HEK293 (cell line): ENCODE results near the gene PPP3CA.

Experiments used
- CTCF ChIA-PET: fragments of 350-600 bp; formaldehyde crosslinking; extraction: SDS; loops from one replicate; lab custom pipeline; 2021; ENCODE audit warnings: antibody characterized with exemption; lab: Yijun Ruan, JAX
- POLR2A ChIA-PET: fragments of 300-600 bp; formaldehyde crosslinking; extraction: SDS; loops from one replicate; lab custom pipeline; 2020; ENCODE audit warnings: antibody characterized with exemption, inconsistent platforms; lab: Yijun Ruan, JAX
- H3K27ac ChIP-seq: fragments of 200-500 bp; sonication (Bioruptor generic); 2 replicates; pipeline ENCODE4 v1.5.1; 2014; ENCODE audit warnings: low read depth, low read length, control low read depth, inconsistent platforms; ENCODE audit errors: extremely low read depth
- H3K36me3 ChIP-seq, 2 experiments: fragments of 200-500 bp in 1 of 2; sonication (Bioruptor generic) in 1 of 2; 1 replicate in 1 of 2; 2 replicates in 1 of 2; pipeline ENCODE4 v1.5.1; 2014 to 2017; ENCODE audit warnings: inconsistent platforms in 2 of 2, low read length in 2 of 2; ENCODE audit not compliant: control insufficient read depth in 2 of 2, insufficient read depth in 1 of 2
- H3K4me1 ChIP-seq: fragments of 200-500 bp; sonication (Bioruptor generic); 2 replicates; pipeline ENCODE4 v1.5.1; 2014; ENCODE audit warnings: mild to moderate bottlenecking, low read length, inconsistent platforms; ENCODE audit not compliant: control insufficient read depth, insufficient read depth
- H3K4me3 ChIP-seq: 2 replicates; pipeline ENCODE4 v1.5.1; 2011; ENCODE audit warnings: low read depth, mild to moderate bottlenecking, control low read depth, low read length, moderate library complexity
- H3K9me3 ChIP-seq: fragments of 200-500 bp; sonication (Bioruptor generic); 2 replicates; pipeline ENCODE4 v1.5.1; 2014; ENCODE audit warnings: low read depth, low read length, inconsistent platforms; ENCODE audit not compliant: control insufficient read depth, insufficient read depth
- BCL11B ChIP-seq: fragments of 450-650 bp; formaldehyde crosslinking; IDR thresholded peaks from 2 replicates; pipeline ENCODE4 v1.5.1; 2016; ENCODE audit warnings: low read depth, missing biosample characterization, missing genetic modification characterization
- EGR2 ChIP-seq: fragments of 450-650 bp; formaldehyde crosslinking; IDR thresholded peaks from 2 replicates; pipeline ENCODE4 v1.5.1; 2016; ENCODE audit warnings: low read depth, missing biosample characterization, missing genetic modification characterization
- GLI2 ChIP-seq: fragments of 450-650 bp; formaldehyde crosslinking; IDR thresholded peaks from 2 replicates; pipeline ENCODE4; 2017; ENCODE audit warnings: missing biosample characterization, missing genetic modification characterization, low read depth, borderline replicate concordance
- GLIS2 ChIP-seq: fragments of 450-650 bp; formaldehyde crosslinking; IDR thresholded peaks from 2 replicates; pipeline ENCODE4 v1.5.1; 2016; ENCODE audit warnings: missing biosample characterization, missing genetic modification characterization
- WT1 ChIP-seq: fragments of 450-650 bp; formaldehyde crosslinking; IDR thresholded peaks from 2 replicates; pipeline ENCODE4 v1.5.1; 2016; ENCODE audit warnings: missing biosample characterization, missing genetic modification characterization
- ZBTB49 ChIP-seq: fragments of 450-650 bp; formaldehyde crosslinking; IDR thresholded peaks from 2 replicates; pipeline ENCODE4 v1.5.1; 2016; ENCODE audit warnings: missing biosample characterization, missing genetic modification characterization, low read depth
- ZFP69B ChIP-seq: fragments of 450-650 bp; formaldehyde crosslinking; IDR thresholded peaks from 2 replicates; pipeline ENCODE4 v1.5.1; 2016; ENCODE audit warnings: missing biosample characterization, missing genetic modification characterization
- ZNF10 ChIP-seq: fragments of 450-650 bp; formaldehyde crosslinking; IDR thresholded peaks from 2 replicates; pipeline ENCODE4 v1.5.1; 2017; ENCODE audit warnings: missing biosample characterization, missing genetic modification characterization
- ZNF140 ChIP-seq: fragments of 450-650 bp; formaldehyde crosslinking; IDR thresholded peaks from 2 replicates; pipeline ENCODE4 v1.5.1; 2016; ENCODE audit warnings: missing biosample characterization, missing genetic modification characterization
- ZNF19 ChIP-seq: fragments of 450-650 bp; formaldehyde crosslinking; IDR thresholded peaks from 2 replicates; pipeline ENCODE4; 2016; ENCODE audit warnings: missing biosample characterization, missing genetic modification characterization, low read depth
- ZNF416 ChIP-seq: fragments of 450-650 bp; formaldehyde crosslinking; IDR thresholded peaks from 2 replicates; pipeline ENCODE4 v1.5.1; 2016; ENCODE audit warnings: missing biosample characterization, missing genetic modification characterization
- ZNF596 ChIP-seq: fragments of 450-650 bp; IDR thresholded peaks from 2 replicates; pipeline ENCODE4 v1.5.0; 2018; ENCODE audit warnings: missing biosample characterization, mild to moderate bottlenecking, missing genetic modification characterization, moderate library complexity
- ZNF610 ChIP-seq: fragments of 450-650 bp; formaldehyde crosslinking; IDR thresholded peaks from 2 replicates; pipeline ENCODE4 v1.5.1; 2016; ENCODE audit warnings: missing biosample characterization, missing genetic modification characterization, borderline replicate concordance
- ZNF624 ChIP-seq: fragments of 450-650 bp; formaldehyde crosslinking; IDR thresholded peaks from 2 replicates; pipeline ENCODE4 v1.5.1; 2017; ENCODE audit warnings: missing biosample characterization, missing genetic modification characterization
- ZNF677 ChIP-seq: fragments of 450-650 bp; IDR thresholded peaks from 2 replicates; pipeline ENCODE4 v1.5.0; 2018; ENCODE audit warnings: missing biosample characterization, mild to moderate bottlenecking, missing genetic modification characterization, moderate library complexity
- ZNF76 ChIP-seq: fragments of 450-650 bp; formaldehyde crosslinking; IDR thresholded peaks from 2 replicates; pipeline ENCODE4; 2016; ENCODE audit warnings: low read depth, missing biosample characterization, missing genetic modification characterization, borderline replicate concordance
- ZNF768 ChIP-seq: fragments of 450-650 bp; formaldehyde crosslinking; IDR thresholded peaks from 2 replicates; pipeline ENCODE4 v1.5.1; 2018; ENCODE audit warnings: missing biosample characterization, mild to moderate bottlenecking, missing genetic modification characterization
- ZNF785 ChIP-seq: fragments of 450-650 bp; formaldehyde crosslinking; IDR thresholded peaks from 2 replicates; pipeline ENCODE4 v1.5.1; 2016; ENCODE audit warnings: missing biosample characterization, missing genetic modification characterization
- ZSCAN23 ChIP-seq: fragments of 450-650 bp; formaldehyde crosslinking; IDR thresholded peaks from 2 replicates; pipeline ENCODE4 v1.5.1; 2016; ENCODE audit warnings: missing biosample characterization, missing genetic modification characterization
- TF ChIP-seq, protein P1 (sequence below): fragments of 450-650 bp; formaldehyde crosslinking; IDR thresholded peaks from 2 replicates; pipeline ENCODE4 v1.5.1; 2016; ENCODE audit warnings: missing biosample characterization, missing genetic modification characterization

Gene PPP3CA

DNA sequence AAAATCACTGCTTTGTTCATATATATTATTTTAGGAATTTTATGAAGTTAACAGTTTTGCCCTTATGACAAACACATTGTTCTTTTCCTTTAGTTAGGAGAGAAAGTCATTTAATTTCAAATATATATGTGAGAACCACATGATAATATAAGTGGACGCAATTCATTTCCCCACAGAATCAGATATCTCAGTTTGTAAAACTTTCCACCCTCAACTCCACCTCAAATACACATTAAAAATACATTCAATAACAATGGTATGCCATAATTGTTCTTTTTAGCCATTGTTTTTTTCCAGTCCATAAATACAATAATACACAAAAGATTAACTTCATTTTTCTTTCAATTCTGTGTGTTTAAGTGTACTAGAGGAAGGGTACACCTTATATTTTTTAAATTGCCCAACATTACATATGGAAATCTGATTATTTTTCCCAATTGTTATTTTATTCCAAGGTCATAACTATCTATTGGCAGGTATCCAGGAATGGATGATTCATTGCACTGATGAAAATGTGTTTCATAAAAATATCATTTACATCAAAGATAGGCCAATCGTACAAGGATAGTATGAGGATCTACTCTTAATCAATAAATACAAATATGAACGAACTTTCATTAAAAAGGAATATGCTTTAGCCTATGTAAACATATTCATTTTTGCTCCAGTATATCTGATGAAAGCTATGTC is 125.0 kb downstream of the PPP3CA start (continued):
- no peak for TF ChIP-seq ZBTB49 (tag by site-specific recombination)
- TF ChIP-seq ZNF76 (tag by site-specific recombination), result no peak

DNA sequence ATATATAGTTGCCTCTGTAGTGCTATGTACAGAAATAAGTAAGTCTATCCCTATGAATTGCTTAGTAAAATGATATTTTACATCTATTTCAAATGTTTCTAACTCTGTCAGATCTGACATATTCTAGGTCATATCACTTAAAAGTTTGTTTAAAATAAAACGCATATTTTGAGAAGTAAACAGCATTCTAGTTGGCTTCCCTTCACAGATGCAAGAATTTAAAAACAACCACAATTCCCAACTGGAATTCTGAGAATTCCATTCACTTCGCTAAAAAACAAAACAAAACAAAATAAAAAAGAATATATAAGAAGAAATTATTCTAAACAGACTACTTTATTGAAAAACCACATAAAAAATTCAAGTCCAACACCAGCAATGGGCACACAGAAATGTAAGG is 126.0 kb downstream of the PPP3CA start:
- Histone ChIP-seq H3K27ac (no peak overlapping the region), H3K36me3 (no peaks in the 10 kb centered on the region), H3K9me3 (no peaks in the 10 kb centered on the region)
- CTCF ChIA-PET, result no interaction called here
- POLR2A ChIA-PET, result no interaction called here
- TF ChIP-seq GLI2, result no peak
- TF ChIP-seq ZNF19 (tag by site-specific recombination), result no peak
- no peak for TF ChIP-seq ZNF416 (tag by site-specific recombination)
- TF ChIP-seq WT1, result no peak
- no peak for TF ChIP-seq ZNF610 (tag by site-specific recombination)
- TF ChIP-seq, protein P1, sequence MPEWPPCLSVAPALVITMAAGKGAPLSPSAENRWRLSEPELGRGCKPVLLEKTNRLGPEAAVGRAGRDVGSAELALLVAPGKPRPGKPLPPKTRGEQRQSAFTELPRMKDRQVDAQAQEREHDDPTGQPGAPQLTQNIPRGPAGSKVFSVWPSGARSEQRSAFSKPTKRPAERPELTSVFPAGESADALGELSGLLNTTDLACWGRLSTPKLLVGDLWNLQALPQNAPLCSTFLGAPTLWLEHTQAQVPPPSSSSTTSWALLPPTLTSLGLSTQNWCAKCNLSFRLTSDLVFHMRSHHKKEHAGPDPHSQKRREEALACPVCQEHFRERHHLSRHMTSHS (tag by site-specific recombination), result no peak
- TF ChIP-seq ZNF768 (tag by site-specific recombination), result no peak
- TF ChIP-seq ZNF677 (tag by site-specific recombination), result no peak
- TF ChIP-seq ZNF10 (tag by site-specific recombination), result no peak
- TF ChIP-seq ZNF596 (tag by site-specific recombination), result no peak
- TF ChIP-seq ZFP69B (tag by site-specific recombination), result no peak
- no peak for TF ChIP-seq ZSCAN23 (tag by site-specific recombination)
- TF ChIP-seq EGR2 (tag by site-specific recombination), result no peak
- TF ChIP-seq ZNF624 (tag by site-specific recombination), result no peak
- no peak for TF ChIP-seq BCL11B (tag by site-specific recombination)
- no peak for TF ChIP-seq ZNF140
- TF ChIP-seq, all 188 proteins: peak for 0
- H3K4me1 ChIP-seq, result no peaks in the 10 kb centered on the region
- H3K4me3 ChIP-seq, result no peak overlapping the region

- CTCF ChIA-PET, result interaction anchor here (0.7 kb wide), 1 partner anchor 1244 kb away, joined by 3 read pairs; no protein-coding TSS in a partner anchor
- Histone ChIP-seq H3K4me1 (no peaks in the 10 kb centered on the region), H3K27ac (no peak overlapping the region), H3K9me3 (no peaks in the 10 kb centered on the region), H3K36me3 (no peaks in the 10 kb centered on the region), H3K4me3 (no peak overlapping the region)
- TF ChIP-seq ZNF785 (no peak), GLIS2 (no peak)
- POLR2A ChIA-PET, result no interaction called here
Measured at GRCh38 chr4:101218894-101219293, 128.4 kb downstream of the PPP3CA start.
